OCI-LY3 (cell line): Measurements from ENCODE around the gene MTHFD1.

ENCODE experiments used
- CTCF ChIP-seq: fragments of 200-600, 300-600 bp; sonication (generic); IDR thresholded peaks from 2 replicates; pipeline ENCODE4 v1.5.1; 2014; ENCODE audit warnings: antibody characterized with exemption, low read length, low read depth
- EZH2phosphoT487 ChIP-seq: fragments of 200-600 bp; shearing (Covaris generic); IDR thresholded peaks from 2 replicates; pipeline ENCODE4 v1.6.1; 2018; ENCODE audit warnings: antibody characterized with exemption, mixed run types, low read depth

- peak; percentile 51 for TF ChIP-seq CTCF
- no peak for TF ChIP-seq EZH2phosphoT487
These were observed 90.6 kb downstream of the MTHFD1 start for GRCh38 chr14:64478634-64479250.
